Hematopoietic multipotent progenitor cell treated with erythropoietin and hydrocortisone succinate and interleukin-3 and kit ligand, for 6 days (in vitro differentiated cells): ENCODE measurements around the gene RAD9A.
A peak's percentile ranks its signal among the peaks of the same experiment; 100 is the strongest.

Experiments used
- DNase-seq: peaks from one replicate; pipeline ENCODE4 v3.0.0-alpha.2; 2015

Gene RAD9A

DNA sequence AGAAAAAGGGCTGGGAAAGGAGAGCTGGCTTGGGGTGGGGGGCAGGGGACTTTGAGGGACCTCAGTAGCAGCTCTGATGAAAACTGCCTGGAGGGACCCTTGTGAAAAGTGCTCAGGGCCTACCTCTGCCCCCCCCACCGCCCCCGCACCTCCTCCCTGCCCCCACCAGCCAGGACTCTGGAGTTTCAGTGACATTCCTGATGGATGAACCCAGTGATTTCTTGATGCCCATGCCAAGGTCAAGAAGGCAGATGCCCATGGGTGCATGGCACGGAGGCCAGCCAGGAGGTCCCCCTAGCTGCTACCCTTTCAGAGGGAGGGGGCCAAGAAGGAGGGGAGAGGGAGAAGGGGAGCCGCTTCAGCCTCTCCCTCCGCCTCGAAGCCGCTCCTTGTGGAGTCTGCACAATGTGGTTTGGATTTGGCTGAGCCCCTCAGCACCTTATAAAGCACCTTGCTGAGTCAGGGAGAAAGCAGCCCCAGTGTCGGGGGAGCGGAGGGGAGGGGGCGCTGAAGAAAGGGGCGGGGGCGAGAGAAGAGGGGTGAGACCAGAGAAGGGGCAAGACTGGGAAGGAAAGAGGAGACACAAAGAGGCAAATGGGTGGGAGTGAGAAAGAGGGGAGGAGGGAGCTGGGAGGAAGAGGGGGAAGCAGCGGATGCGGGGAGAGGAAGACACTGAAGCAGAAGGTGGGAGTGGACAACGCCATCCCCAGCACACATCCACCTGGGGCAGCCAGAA is 16.3 kb upstream of the RAD9A start:
- DNase-seq, result no peak

DNA sequence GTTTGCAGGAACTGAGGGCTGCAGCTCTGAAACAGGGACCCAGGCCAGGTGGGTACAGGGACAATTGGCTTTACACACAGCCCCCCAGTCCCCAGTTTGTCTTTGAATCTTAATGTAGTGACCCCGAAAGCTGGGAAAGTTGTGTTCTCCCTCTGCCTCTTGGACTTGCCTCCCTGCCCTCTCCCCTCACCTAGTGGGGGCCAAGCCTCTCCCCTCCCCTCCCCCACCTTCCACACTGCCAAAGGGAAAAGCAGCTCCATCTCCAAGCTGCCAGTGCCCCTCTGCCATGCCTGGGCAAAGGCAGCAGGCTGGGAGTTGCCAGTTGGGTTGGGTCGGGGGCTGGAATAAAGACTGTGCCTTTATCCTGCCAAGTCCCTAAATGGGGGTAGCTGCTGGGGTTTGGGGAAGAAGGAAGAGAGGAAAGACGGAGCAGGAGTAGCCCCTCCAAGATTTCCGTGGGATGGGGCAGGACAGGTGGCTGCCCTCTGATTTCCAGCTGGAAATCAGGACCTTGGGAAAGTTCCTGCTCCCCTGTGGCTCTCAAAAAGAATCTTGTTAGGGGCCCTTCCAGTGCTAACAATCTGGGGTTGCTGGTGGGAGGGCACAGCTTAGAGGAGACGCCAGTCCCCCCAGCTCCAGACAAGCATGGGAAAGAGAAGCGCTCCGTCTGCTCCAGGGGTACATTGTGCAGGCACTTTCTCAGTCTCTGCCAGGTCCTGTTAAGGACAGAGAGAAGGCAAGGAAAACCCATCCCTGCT is 15.5 kb upstream of the RAD9A start:
- no peak for DNase-seq

DNA sequence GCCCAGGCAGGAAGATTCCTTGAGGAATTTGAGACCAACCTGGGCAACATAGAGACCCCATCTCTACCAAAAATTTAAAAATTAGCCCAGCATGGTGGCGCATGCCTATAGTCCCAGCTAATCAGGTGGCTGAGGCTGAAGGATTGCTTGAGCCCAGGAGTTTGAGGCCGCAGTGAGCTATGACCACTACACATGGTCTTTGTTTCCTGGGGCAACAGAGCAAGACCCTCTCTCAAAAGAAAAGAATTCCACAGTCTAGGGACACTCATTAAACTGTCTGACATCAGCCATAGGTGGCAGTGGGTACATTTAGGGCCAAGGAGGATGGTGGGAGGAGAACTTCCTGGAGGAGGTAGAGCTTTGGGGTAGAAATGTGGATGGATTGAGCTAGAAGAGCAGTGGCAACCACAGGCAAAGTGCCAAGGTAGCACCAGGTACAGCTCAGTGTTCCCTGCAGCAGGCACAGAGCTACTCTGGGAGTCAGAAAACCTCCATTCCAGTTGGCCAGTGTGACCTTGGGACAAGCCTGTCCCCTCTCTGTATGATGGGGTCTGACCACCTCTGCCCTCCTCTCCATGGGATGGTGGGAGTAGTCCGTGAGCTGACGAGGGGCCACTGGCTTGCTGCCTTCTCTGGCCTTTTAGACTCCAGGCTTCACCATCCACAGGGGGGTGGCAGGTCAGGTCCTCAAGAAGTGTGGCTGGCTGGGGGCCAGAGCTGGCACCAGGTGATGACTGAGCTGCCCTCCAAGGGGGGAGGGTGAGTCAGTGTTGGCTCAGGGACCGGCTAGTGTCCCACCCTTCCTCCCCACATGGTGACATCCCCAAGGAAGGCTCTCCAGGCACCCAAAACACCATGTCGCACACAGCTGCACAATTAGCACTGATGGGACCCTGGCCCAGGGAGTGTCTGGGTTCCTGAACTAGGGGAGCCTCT is 14.6 kb upstream of the RAD9A start:
- peak; percentile 25 for DNase-seq

DNA sequence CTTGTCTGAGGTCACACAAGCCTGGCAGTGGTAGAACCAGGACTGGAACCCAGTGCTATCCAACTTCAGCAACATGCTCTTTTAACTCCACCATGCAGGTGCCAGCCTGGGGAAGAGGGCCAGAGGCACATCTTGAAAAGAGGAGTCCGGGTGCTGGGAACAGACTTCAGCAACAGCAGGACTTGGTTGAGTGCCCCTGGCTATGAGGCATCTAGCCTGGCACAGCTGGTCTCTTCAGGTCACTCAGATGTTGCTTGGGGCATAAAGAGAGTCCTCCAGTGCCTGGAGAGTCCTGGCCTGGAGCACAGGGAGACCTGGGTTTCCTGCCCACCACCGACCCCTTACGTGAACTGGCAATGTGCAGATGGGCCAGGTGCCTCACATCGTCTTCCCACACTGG is 13.2 kb upstream of the RAD9A start:
- no peak for DNase-seq

DNA sequence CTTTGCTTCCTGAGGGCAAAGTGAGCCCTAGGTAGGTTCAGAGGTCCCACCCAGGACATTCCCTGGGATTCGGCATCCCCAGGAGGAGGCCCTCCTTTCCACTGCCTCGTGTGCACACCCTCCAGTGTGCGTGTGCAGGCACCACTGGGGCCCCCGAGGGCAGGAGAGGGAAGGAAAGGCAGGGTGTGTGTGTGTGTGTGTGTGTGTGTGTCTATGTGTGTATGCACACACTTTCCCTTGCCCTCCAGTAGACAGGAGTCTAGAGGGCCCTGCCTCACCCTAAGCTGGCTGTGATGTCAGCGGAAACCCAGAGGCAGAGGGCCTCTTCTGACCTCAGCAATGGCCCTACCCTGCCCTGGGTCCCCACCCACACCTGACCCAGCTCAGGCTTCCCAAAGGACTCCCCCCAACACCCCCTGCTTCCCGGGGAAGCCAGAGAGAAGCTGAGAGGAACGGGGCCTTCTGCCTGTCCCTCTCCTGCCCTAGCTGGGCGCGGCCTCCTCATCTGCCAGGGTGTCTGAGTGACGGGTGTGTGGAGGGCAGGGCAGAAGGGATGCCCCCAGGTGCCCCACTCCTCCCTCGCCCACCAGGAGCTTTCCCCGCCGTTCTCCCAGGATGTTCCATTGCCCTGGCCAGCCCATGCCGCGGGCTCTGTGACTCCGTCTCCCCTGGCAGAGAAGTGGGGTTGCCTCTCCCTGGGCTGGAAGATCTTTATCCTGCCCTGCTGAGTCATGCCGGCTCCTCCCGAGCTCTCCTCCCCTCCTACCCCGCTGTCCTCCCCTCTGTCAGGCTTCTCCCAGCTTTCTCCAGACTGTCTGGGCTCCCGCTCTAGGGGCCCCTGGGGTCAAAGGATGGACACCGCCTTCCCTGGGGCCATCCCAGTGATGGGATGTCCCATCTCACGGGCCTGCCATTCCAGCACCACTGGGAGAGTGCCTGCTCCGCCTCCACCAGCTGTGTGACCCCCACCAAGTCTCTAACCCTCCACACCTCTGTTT is 12.4 kb upstream of the RAD9A start:
- peak; percentile 48 for DNase-seq

DNA sequence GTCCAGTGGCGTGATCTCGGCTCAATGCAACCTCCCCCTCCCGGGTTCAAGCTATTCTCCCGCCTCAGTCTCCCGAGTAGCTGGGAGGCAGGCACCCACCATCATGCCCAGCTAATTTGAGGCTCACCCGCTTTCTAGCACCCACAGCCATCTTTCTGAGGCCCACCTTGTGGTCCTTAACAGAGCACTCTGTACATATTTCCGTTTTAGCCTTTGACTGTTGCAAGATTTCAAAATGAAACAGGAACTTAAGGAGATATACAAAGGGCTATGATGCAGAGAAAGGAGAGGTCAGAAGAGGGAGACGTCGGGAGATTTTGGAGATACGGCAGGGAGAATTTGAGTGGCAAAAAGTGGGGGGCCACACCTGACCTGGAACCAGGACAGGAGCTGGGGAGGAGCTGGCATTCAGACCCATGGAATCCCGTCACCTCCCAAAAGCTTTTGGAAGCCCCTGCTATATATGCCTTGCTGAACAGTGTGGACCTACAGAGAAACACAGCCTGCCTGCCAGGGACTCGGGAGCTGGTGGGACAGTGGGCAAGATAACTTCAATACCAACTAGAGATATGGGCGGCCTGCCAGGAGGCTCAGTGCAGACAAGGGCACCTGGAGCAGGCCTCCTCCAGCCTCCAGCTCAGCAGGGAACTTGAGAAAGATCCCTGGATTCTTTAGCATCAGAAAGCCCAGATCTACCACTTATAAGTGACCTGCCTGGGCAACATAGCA is 10.4 kb upstream of the RAD9A start:
- peak; percentile 68 for DNase-seq

DNA sequence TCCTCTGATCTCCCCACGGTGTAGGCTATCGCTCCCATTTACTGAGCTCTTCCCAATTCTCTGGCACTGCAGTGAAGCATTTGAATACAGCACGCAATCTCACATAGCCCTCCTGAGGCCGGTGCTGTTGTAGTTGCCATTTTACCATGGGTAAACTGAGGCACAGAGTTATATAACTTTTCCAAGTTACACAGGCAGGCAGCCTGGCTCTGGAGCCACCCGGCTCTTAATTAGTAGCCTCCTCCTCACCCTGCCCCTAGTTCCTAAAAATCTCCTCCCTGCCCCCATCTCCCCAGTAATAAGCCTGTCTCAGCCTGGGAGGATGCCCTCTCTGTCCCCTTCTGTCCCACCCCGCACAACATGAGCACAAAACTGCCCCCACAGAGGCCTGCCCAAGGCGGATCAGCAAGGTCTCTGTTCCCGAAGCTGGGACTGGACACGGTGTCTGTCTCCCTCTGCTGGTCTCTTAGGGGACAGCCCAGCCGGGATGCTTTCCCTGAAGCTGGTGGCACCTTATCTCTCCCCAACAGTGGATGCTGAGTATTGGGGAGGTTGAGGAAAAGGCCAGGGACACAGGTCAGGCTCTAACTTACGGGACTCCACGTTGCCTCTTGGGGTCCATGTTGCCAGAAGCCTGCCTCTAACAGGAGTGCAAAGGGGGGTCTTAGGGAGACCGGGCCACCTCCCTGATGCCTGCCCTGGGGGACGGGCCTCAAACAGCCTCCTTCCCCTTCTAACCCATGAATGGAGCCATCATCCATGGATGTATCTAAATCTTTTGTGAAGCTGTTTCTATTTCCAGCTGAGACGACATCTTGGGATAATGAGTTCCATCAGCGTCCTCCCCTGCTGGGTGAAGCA is 9.3 kb upstream of the RAD9A start:
- DNase-seq, result peak; percentile 93

DNA sequence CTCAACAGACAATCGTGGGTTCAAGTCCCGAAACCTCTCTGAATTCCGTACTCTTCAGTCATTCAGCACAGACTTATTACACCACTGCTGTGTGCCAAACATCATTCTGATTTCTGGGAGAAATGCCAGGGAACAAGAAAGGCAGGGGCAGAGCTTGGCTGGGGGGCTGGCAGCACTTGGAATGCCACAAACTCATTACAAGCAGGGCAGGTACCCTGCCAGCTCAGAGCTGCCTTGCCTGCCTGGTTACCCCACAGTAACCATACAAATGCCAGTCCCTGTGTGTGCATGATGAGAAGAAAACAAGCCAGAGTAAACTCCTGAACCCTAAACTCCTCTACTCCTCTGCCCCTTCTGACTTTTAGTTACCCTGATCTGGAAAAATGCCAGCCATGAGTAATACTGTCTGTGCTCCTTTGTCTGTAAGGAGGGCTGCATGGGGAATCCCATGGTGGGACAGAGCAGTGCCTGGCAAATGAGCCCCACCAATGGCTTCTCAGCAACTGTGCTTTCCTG is 6.9 kb upstream of the RAD9A start:
- peak; percentile 67 for DNase-seq

DNA sequence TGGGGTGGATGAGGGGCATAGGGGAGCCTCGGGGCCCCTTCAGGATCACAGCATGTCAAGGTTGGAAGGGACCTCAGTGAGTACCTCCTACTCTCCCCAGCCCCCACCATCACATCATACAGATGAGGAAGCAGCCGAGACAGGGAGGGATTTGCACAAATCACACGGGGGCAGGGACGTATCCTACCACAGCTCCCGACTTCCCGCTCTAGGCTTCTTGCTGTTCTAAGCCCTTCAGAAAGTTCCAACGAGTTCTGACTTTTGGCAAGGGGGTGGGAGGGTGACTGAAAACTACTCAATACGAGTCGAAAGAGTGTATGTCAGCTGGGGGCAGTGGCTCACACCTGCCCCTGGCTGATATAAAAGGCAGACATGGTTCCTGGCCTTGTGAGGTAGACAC is 4.7 kb upstream of the RAD9A start:
- DNase-seq, result no peak

DNA sequence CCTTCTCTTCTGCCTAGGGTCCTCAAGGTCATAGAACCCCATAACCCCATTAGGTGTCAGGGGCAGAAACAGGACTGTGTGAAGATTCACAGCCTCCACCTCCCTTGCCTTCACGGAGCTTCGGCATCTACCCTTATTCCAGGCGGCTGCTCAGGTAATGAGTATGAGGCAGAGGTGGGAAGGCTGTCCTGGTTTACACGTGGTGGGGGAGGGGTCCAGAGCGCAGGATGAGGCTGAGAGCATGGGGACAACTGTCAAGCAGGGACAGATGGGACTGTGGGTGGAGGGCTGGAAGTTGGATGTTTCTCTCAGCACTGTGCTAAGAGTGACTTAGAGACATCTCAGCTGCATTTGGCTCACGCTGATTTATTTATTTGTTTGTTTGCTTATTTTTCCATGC is 4.3 kb upstream of the RAD9A start:
- DNase-seq, result no peak

DNA sequence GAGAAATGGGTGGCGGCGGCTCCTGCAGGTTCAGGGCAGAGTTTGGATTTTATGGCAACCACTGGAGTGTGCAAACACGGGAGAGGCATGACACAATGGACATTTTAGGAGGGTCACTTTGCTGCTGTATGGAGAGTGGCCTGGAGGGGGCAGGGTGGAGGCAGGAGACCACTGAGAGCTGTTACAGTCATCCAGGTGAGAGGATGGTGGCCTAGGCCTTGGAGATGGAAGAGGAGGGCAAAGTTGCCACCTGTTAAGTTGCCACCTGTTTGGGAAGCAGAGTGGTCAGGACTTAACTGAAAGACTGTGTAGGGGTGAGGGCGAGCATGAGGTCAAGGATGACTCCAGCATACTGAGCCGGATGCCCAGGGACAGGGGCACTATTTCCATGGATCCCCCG is 2.3 kb upstream of the RAD9A start:
- peak; percentile 71 for DNase-seq

DNA sequence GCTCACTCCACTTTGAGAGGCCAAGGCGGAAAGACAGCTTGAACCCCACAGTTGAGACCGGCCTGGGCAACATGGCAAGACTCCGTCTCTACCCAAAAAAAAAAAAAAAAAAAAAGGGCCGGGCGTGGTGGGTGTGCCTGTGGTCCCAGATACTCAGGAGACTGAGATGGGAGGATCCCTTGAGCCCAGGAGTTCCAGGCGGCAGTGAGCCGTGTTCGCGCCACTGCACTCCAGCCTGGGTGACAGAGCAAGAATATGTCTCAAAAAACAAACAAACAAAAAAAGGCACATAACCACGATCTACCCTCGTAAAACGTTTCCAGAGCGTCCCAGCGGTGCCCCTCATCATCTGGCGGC is 861 bp upstream of the RAD9A start:
- no peak for DNase-seq

DNA sequence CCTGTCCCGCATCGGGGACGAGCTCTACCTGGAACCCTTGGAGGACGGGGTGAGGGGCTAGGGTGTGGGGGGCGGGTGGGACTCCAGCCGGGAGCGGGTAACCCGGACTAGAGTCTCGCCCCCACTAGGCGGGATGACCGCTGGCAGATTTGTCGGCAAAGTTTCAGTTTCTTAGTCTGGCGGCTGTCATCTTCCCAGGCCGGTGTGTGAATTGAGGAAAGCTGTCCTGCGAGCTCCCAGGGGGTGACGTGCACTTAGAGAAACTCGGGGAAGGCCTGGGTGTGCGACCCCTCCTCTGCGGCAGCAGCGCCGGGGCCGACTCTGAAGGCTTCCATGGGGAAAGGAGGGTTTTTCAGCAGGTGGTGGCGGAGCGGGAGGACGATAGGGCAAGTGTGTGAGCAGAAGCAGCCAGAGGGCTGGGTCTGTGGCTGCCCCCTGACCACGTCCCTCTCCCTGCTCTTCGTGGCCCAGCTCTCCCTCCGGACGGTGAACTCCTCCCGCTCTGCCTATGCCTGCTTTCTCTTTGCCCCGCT is 463 bp downstream of the RAD9A start:
- DNase-seq, result peak; percentile 44

DNA sequence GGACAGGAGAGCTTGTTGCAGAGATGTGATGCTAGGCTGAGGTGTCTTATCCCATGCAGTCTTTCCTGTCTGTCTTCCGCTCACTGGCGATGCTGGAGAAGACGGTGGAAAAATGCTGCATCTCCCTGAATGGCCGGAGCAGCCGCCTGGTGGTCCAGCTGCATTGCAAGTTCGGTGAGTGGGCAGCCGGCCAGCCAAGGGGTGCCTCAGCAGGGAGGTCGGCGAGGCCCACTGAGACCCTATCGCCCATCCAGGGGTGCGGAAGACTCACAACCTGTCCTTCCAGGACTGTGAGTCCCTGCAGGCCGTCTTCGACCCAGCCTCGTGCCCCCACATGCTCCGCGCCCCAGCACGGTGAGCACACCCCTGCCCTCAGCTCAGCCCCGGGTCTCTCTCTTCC is 1.7 kb downstream of the RAD9A start:
- no peak for DNase-seq

DNA sequence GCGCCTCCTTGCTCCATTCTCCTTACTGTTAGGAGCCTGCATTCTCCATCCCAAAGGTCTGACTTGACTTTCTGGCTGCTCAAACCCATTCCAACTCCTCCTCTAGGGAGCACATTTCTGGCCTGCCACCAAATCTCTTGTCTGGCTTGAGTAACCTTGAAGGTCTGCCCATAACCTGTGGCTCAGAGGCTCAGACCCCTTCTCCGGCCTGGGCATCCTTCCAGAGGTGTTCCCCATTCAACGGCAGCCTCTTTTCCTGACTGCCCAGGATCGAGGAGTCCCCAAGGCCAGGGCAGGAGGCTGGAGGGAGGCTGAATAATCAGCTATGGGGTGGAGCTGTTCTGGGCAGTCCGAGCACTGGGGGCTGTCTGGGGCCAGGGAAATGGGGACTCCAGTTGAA is 2.2 kb downstream of the RAD9A start:
- DNase-seq, result no peak

DNA sequence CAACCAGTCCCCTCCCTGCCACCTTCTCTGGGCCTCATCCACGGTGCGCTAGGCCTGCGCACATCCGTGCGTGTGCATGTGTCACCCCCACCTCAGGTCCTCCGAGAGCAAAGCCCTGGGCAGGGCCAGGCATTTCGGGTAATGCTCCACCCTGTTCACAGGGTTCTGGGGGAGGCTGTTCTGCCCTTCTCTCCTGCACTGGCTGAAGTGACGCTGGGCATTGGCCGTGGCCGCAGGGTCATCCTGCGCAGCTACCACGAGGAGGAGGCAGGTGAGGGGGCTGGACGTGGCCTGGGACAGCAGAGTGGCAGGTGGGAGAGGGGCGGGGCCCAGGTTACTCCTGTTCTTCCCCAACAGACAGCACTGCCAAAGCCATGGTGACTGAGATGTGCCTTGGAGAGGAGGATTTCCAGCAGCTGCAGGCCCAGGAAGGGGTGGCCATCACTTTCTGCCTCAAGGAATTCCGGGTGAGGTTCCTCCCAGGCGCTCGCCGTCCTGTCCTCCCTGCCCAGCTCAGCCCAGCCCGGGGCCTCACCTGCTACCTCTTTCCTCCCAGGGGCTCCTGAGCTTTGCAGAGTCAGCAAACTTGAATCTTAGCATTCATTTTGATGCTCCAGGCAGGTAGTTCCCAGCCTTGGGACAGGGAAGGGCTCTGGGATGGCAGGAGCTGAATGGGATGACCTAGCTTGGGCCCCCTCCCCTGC is 3.9 kb downstream of the RAD9A start:
- no peak for DNase-seq

DNA sequence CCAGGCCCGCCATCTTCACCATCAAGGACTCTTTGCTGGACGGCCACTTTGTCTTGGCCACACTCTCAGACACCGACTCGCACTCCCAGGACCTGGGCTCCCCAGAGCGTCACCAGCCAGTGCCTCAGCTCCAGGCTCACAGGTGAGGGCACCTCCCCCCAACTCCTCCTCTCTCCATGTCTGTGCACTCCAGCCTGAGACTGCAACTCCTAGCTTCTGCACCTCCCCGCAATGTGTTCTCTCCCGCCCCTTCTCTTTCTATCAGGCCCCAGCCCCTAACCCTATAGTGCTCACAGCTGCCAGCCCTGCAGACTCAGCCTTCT is 4.4 kb downstream of the RAD9A start:
- DNase-seq, result no peak

DNA sequence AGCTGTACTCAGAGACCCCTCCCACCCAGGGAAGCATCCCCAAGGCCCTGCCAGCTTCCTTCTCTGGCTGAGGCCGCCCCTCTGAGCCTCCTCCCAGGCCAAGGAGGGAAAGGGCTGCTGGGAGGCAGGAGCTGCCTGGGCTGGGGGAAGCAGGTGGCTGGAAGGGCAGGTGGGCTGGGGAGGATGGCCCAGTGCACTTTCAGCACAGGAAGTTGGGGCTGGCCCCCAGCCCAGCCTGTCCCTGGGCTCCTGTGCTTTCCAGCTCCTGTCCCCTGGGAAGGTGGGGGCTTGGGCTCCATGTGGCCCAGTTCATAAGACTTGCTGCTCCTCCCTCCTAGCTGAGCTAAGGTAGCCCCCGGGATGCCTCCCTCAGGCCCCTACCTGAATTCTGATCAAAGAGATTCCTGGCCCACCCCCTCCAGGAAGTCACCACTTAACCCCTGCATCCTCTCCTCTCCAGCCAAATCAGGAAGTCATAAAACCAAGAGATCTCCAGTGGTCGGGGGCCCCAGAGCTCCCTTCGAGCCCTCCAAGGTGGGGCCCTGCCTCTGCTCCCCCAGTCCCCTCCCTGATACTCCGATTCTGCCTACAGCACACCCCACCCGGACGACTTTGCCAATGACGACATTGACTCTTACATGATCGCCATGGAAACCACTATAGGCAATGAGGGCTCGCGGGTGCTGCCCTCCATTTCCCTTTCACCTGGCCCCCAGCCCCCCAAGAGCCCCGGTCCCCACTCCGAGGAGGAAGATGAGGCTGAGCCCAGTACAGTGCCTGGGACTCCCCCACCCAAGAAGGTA is 5.0 kb downstream of the RAD9A start:
- no peak for DNase-seq

DNA sequence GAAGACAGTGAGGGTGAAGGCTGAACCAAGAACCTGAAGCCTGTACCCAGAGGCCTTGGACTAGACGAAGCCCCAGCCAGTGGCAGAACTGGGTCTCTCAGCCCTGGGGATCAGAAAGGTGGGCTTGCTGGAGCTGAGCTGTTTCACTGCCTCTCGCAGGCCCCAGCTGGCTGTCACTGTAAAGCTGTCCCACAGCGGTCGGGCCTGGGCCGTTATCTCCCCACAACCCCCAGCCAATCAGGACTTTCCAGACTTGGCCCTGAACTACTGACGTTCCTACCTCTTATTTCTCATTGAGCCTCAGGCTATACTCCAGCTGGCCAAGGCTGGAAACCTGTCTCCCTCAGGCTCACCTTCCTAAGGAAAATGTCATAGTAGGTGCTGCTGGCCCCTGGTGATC is 5.8 kb downstream of the RAD9A start:
- peak; percentile 80 for DNase-seq
